Upper lobe of right lung (tissue), 1 donor: ENCODE results near the gene POU2F1. TPM values are rescaled to one million over a fixed set of nuclear protein-coding genes. Genes with fewer than 3 reads are reported as not detected.
"Not testable (repeated sequence)": the region's sequence is repeated elsewhere in the genome, so short reads cannot be mapped to it uniquely, and the experiment has no call there.

Experiments
- ATAC-seq: fragments of 200-7000 bp; cut with Tn5 transposase; one replicate; pipeline ENCODE4 v1.9.1; 2020; ENCODE audit warnings: mild to moderate bottlenecking, moderate library complexity
- DNase-seq: peaks from one replicate; pipeline ENCODE4 v3.0.0-alpha.2; 2020
- H3K27ac ChIP-seq: fragments of 200-600 bp; one replicate; pipeline ENCODE4 v1.8.0; 2022
- H3K27me3 ChIP-seq: fragments of 200-600 bp; one replicate; pipeline ENCODE4 v1.8.0; 2022; ENCODE audit warnings: mild to moderate bottlenecking
- H3K36me3 ChIP-seq: fragments of 200-600 bp; one replicate; pipeline ENCODE4 v1.8.0; 2022
- H3K4me1 ChIP-seq: fragments of 200-600 bp; one replicate; pipeline ENCODE4 v1.8.0; 2022
- H3K4me3 ChIP-seq: fragments of 200-600 bp; one replicate; pipeline ENCODE4 v1.8.0; 2022; ENCODE audit warnings: mild to moderate bottlenecking
- H3K9me3 ChIP-seq: fragments of 200-600 bp; one replicate; pipeline ENCODE4 v1.8.0; 2022
- CTCF ChIP-seq: fragments of 200-600 bp; IDR thresholded peaks from one replicate; pipeline ENCODE4 v1.8.0; 2022; ENCODE audit warnings: antibody characterized with exemption
- intact Hi-C: fragments of 100-400 bp; cut with DNase I; formaldehyde crosslinking; loops from one replicate; pipeline ENCODE4 v1.11.0; 2022
- total RNA-seq: library from RNA; stranded (reverse); fragmentation: NEBNext Ultra II Directional; extraction: Animal tissue kit (Norgen Biotek cat#: 25700); gene quantifications from one replicate; pipeline ENCODE4 v1.2.1, GENCODE V29; 2021
- donor health status: DM: no; HTN: yes; CAD: no; lungs with severe emphysema.

The POU2F1 gene
- total RNA-seq, 1 donor from 2014 or later: 15.3 TPM

DNA sequence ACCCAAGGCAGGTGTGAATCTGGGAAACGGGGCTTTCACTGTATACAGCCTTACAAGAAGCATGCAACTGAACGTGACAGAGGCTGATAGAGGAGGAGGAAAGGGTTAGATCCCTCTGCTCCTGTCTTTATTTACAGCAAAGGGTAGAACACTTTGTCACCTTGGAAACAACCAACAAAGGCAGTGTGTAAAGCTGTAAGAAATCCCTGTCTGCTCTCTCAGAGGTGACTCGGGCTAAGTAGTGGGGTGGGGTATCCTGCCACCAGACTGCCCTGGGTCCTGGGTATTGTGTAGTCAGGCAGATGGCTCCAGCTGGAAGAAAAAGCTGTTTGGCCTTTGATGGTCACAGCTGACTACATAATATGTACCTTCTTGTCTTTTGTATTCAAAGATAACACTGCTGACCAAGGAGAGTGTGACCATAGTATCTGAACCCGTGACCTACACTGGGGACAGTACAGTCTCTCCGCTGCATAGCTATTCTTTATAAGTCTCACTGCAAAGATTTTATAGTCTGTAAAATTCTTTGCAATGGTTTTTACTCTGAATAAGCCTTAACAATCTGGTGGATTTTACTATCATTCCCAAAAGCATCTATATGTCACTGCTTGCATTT is 22.1 kb upstream of the POU2F1 start:
- no peaks in the 10 kb centered on the region for H3K36me3 ChIP-seq
- H3K4me3 ChIP-seq: no peak overlapping the region
- no peak for TF ChIP-seq CTCF
- no peaks in the 10 kb centered on the region for H3K9me3 ChIP-seq
- intact Hi-C loops: no loop called here
- ATAC-seq: no peak
- H3K4me1 ChIP-seq: no peaks in the 10 kb centered on the region
- no peak overlapping the region for H3K27ac ChIP-seq
- no peak for DNase-seq
- no peaks in the 10 kb centered on the region for H3K27me3 ChIP-seq

GRCh38 chr1:167199656-167200055 is 21.0 kb upstream of the POU2F1 start:
- no peak for TF ChIP-seq CTCF
- intact Hi-C loops: no loop called here

DNA sequence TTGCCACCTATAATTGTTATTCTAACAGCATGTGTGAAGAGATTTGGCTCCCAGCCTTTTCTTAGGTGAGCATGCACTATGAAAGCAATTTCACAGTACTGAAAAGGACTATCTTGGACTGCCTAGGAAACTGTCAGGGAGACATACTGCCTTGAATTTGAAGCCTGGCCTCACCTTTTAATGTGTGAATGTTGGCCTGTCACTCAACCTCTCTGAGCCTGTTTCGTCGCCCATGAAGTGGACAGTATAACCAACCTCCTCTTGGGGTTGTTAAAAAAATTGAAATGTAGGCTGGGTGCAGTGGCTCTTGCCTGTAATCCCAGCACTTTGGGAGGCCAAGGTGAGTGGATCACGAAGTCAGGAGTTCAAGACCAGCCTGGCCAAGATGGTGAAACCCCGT is 20.4 kb upstream of the POU2F1 start:
- no peak for ATAC-seq
- DNase-seq: no peak
- TF ChIP-seq CTCF: no peak
- Histone ChIP-seq H3K27me3 (no peaks in the 10 kb centered on the region), H3K4me3 (no peak overlapping the region), H3K36me3 (no peaks in the 10 kb centered on the region), H3K27ac (no peak overlapping the region), H3K9me3 (peaks cover 3% of the 10 kb centered on the region), H3K4me1 (no peaks in the 10 kb centered on the region)
- intact Hi-C loops: no loop called here

More at GRCh38 chr1:167199656-167200055, 21.0 kb upstream of the POU2F1 start:
- Histone ChIP-seq H3K4me3 (no peak overlapping the region), H3K4me1 (no peaks in the 10 kb centered on the region), H3K27ac (no peak overlapping the region), H3K36me3 (no peaks in the 10 kb centered on the region), H3K27me3 (no peaks in the 10 kb centered on the region), H3K9me3 (peaks cover 2% of the 10 kb centered on the region)
- ATAC-seq: no peak
- DNase-seq: no peak

DNA sequence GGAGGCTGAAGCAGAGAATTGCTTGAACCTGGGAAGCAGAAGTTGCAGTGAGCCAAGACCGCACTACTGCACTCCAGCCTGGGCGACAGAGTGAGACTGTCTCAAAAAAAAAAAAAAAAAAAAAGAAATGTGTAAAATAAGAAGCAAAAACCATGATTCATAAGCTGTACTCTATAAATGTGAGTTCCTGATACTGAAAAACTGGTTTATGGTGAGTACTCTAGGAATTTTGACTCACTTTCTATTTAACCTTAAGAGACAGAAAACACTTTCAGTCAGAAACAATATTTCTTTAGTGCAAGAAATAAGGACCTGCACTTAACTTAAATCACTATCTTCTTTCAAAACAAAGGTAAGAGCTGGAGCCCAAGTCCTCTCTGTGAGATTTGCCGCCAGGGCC is 19.9 kb upstream of the POU2F1 start:
- ATAC-seq (no peak), DNase-seq (no peak)
- H3K27ac ChIP-seq: no peak overlapping the region
- intact Hi-C loops: no loop called here
- H3K36me3 ChIP-seq: no peaks in the 10 kb centered on the region
- TF ChIP-seq CTCF: no peak
- no peaks in the 10 kb centered on the region for H3K4me1 ChIP-seq
- peaks cover 3% of the 10 kb centered on the region for H3K9me3 ChIP-seq
- no peaks in the 10 kb centered on the region for H3K27me3 ChIP-seq
- H3K4me3 ChIP-seq: no peak overlapping the region

DNA sequence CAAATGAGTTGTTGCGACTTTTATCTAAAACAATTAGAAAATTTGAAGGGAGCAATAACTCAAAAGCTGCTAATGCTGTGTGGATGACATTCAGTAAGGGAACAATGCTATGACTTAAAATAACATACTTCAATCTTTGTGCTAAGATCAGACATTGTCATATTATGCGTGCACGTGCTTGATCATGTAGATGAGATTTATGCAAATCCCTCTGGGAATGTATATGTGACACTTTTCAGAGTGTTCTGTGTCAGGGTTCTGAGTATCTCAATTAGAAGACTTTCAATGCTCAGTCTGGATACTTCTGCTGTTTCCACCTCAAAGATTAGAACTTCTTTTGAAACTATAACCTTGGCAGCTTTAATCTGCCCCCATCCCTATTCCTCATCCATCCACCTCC is 18.6 kb upstream of the POU2F1 start:
- intact Hi-C loops: no loop called here
- Histone ChIP-seq H3K4me1 (no peaks in the 10 kb centered on the region), H3K27me3 (no peaks in the 10 kb centered on the region), H3K36me3 (no peaks in the 10 kb centered on the region), H3K27ac (no peak overlapping the region), H3K9me3 (peaks cover 3% of the 10 kb centered on the region), H3K4me3 (no peak overlapping the region)
- no peak for ATAC-seq
- no peak for TF ChIP-seq CTCF
- no peak for DNase-seq

DNA sequence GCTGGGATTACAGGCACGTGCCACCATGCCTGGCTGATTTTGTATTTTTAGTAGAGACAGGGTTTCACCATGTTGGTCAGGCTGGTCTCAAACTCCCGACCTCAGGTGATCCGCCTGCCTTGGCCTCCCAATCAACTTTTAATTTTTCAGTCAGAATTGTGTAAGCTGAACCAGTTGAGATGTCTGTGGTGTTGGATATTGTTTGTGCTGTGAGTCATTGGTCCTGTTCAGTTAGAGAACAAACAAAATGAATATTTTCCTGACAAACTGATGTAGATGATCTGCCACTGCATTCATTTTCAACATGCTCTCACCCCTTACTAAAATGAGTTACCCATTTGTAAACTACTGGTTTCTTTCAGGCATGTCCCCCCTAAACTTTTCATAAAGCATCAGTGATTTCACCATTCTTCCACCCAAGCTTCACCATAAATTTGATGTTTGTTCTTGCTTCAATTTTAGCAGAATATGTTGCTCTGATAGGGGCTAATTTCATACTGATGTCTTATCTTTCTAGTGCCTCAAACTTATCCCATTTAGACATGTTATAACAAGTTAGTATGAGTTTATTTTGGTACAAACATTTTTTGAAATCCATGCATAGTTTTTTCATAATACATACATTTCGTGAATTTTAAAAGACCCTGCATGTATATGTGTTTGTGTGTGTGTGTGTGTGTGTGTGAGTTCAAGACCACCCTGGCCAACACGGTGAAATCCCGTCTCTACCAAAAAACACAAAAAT is 15.2 kb upstream of the POU2F1 start:
- H3K27ac ChIP-seq, DNase-seq, H3K27me3 ChIP-seq, ATAC-seq, H3K36me3 ChIP-seq, H3K9me3 ChIP-seq, intact Hi-C loops, H3K4me1 ChIP-seq, H3K4me3 ChIP-seq: not testable (repeated sequence)
